RPMI7951 (cell line): ENCODE measurements around the gene ANKS3. TPM values are rescaled to one million over a fixed set of nuclear protein-coding genes. Genes with fewer than 3 reads are reported as not detected.

Experiments used
- DNase-seq: peaks from one replicate; pipeline ENCODE4 v3.0.0-alpha.2; 2012; ENCODE audit warnings: low read depth
- total RNA-seq: library from RNA; depleted of rRNA; stranded (reverse); fragments of >200 nt; shearing (Covaris generic); gene quantifications from 2 replicates; pipeline ENCODE4 v1.2.3, GENCODE V29; 2014

The ANKS3 gene
- total RNA-seq, 1 experiment from 2014 or later: 10.6 TPM

DNA sequence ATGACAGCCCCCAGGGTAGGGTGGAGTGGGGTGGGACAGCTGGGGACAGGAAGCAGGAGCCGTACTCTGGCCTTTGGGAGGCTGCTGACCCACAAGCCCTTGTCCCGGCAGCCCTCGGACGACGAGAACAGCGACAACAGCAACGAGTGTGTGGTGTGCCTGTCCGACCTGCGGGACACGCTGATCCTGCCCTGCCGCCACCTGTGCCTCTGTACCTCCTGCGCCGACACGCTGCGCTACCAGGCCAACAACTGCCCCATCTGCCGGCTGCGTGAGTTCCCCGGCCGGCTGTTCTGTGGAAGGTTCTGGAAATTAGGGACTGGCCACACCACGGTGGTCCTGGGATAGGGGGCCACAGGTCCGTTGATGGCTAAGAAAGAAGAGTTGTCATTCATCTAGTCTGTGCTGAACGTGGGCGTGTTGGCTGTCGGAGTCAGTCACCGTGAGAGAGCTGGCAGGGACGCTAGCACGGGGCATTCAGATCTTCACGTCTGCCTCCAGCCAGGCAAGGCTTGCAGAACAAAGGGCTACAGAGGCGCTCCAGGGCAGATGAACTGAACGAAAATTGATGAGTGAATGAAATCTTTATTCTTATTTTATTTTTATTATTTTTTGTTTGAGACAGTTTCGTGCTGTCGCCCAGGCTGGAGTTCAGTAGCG, 60.6 kb downstream of the ANKS3 start:
- no peak for DNase-seq

DNA sequence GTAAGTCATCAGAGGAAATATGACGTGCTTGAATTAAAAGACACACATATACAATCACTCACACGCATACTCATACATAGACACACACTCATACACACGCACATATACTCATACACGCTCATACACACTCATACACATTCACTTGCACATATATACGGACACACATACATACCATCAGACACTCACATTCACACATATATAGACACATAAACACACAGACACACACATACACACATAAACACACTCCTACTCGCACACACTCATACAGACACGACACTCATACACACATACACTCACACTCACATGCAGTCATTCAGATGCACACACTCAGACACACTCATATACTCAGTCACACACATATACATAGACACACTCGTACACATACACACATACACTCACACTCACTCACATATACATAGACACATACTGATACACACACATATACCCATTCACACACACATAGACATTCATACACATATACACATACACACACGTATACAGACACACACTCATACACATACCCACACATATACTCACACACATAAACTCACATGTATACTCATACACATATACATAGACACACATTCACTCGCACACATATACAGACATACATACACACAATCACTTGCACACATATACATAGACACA, 65.6 kb downstream of the ANKS3 start:
- DNase-seq: no peak

DNA sequence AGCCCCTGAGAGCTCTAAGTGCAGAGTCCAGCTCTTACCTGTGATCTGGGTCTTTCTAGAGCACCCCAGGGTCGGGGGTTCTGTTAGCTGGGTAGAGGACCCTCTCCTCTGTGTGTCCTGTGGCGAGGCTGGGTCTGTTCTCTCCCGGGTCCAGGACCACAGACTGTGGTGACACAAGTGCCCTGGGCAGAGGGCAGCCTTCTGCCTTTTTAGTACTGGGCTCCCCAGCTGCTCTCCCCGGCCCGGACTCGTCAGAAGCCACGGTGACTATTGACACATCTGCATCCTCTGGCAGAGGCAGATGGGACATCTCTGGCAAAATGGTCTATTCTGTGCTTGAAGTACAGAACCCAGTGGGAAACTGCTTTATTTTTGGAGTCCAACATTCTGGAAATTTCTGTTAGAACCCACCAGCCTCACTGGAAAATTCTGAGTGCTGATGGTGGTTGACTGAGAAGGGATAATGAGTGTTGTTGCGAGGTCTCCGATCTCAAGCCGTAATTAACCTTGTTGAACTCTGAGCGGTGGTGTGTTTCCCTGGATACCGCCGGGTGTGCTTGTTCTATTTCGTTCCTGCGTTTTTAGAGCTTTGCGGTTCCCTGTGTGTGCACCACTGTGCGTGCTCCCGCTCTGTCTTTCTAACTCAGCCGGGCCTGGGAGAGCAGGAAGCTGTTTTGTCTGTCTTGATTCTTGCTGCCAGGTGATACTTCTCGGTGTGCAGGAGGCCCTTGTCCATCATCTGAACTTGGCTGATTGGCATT, 66.7 kb downstream of the ANKS3 start:
- no peak for DNase-seq

DNA sequence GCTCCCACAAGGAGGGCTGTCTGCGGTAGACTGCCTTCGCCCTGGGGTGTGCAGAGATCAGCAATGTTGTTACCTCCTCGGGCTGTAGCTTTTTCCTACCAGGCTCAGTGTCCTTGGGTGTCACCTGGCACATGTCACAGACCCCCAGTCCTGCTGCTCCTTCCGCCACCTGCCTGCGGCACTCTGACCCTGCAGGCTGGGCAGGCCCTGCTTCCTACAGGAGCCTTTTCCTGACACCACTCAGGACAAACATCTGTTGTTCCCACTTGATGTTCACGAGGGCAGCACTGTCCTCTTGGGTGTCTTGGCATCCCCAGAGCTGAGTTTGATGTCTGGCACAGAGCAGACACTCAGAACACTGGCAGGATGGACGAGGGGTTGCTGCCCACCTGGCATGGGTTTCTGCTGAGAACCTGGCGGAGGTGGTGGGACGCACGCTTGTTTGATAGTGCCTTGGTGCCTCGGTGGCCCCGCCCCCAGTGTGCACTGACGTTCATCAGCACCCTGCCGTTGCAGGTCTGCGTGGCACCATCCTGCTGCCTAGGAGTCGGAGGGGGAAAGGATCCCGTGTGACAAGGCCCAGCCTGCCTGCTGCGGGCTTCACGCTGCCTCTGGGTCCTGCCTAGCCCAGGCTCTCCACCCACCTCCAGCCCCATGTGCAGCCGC, 67.4 kb downstream of the ANKS3 start:
- no peak for DNase-seq

DNA sequence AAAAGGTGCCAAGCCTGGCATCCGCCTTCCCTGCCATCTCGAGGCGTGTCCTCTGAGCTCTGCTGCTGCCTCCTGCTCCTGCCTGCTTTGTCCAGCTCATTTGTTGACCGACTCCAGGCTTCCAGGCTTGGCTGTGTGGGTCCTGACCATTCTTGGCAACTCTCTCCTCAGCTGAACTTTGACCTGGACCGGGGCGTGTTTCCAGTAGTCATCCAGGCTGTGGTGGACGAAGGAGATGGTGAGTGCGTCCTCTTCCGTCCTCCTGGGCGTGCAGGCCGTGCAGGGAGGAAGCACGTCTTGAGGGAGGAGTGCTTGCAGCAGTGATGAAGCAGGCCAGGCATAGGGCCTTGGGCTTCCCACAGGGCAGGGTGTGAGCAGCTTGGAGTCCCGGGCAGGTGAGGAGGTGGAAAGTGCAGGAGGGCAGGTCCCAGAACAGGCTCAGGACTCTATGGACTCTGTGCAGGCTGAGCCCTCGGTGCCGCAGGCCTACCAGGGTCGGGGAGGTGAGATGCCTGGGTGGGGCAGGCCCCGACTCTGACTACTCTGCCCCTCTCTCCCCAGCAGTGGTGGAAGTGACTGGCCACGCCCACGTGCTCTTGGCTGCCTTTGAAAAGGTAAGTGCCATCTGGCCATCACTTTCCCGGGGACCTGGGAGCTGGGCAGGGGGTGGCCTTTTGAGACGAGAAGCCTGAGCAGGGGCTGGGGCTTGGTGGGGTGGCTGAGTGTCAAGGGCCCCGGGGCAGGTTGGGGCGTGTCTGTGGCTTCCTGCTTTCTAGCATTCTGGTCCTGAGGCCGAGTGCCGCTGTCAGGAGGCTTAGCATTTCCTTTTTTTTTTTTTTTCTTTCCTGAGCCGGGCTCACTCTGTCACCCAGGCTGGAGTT, 69.3 kb downstream of the ANKS3 start:
- no peak for DNase-seq

DNA sequence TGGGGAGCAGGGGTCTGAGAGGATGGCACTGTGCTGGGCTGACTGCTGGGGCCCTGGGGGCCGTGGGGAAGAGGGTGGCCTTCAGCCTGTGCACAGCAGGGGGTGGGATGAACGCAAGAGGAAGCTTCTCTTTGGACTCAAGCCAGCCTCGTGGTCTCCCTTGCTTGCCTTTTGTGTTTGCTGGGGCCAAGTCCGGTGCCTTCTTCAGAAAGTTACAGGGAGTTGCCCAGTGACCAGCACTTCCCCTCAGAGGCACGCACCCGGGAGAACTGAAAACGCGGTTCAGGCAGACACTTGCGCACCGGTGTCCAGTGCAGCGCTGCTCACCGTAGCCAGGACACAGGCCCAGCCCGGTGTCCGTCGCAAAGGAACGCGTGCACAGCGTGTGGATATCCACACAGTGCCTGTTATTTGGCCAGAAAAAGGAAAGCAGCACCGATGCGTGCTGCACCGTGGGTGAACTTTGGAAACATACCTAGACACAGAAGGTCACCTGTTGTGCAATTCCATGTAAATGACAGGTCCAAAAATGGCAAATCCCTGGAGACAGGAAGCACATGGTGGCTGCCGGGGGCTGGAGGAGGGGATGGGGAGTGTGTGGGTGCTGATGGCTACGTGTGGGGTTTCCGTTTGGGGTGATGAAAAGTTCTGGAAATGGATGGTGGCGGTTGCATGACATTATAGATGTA, 70.2 kb downstream of the ANKS3 start:
- no peak for DNase-seq

DNA sequence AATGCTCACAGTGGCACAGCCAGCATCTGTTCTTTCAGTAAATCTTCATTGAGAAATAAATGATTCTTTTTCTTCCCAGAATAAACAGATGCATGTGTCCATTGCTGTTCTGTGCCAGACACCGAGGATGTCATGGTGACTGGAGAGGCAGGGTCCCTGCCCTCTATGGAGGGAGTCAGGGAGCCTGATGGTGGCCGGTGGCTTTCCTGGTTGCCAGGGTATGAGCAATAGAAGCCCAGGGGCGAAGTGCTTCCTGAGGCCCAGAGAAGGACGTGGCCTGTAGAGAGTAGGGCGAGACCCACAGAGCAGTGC, 70.7 kb downstream of the ANKS3 start:
- peak; percentile 52 for DNase-seq

DNA sequence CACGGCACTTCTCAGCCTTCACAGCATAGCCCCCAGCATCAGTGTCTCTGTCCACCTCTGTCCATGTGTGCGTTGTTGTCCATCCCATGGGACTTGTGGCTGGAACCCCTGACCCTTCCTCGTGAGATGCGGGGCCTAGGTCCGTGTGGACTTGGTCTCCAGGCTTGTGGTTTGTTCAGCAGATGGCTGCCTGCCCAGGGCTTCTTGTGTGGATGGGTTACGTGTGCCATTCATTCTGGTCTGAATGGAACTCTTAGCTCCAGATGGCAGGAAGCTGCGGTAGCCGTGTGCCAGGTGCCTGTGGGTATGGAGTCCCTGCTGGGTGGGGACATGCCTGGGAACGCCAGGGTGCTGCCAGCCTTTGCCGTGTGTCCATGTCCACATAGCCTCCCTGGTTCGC, 72.4 kb downstream of the ANKS3 start:
- peak; percentile 71 for DNase-seq

DNA sequence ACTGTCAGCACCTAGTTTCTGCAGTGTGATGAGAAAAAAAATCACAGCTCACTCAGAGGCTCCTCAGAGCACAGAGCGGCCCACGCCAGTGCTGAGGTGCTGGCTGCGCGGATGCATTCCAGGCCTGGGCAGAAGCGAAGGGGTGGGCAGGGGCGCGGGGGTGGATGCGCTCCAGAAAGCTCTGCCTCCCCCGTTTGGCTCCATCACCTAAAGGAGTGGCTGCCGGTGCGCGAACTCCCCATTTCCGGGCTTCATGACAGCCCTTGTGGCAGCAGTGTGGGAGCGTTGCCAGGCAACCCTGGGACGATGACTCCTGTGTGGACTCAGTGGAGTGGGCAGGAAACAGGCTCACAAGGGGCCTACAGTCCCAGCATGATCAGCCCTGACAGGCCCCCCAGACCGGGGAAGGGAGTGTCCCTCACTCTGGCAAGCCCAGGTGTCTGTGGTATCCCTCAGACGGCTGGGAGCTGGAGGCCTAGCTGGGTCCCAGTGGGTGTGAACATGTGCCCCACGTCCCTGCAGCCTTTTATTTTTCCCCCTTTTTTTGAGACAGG, 73.5 kb downstream of the ANKS3 start:
- peak; percentile 62 for DNase-seq

DNA sequence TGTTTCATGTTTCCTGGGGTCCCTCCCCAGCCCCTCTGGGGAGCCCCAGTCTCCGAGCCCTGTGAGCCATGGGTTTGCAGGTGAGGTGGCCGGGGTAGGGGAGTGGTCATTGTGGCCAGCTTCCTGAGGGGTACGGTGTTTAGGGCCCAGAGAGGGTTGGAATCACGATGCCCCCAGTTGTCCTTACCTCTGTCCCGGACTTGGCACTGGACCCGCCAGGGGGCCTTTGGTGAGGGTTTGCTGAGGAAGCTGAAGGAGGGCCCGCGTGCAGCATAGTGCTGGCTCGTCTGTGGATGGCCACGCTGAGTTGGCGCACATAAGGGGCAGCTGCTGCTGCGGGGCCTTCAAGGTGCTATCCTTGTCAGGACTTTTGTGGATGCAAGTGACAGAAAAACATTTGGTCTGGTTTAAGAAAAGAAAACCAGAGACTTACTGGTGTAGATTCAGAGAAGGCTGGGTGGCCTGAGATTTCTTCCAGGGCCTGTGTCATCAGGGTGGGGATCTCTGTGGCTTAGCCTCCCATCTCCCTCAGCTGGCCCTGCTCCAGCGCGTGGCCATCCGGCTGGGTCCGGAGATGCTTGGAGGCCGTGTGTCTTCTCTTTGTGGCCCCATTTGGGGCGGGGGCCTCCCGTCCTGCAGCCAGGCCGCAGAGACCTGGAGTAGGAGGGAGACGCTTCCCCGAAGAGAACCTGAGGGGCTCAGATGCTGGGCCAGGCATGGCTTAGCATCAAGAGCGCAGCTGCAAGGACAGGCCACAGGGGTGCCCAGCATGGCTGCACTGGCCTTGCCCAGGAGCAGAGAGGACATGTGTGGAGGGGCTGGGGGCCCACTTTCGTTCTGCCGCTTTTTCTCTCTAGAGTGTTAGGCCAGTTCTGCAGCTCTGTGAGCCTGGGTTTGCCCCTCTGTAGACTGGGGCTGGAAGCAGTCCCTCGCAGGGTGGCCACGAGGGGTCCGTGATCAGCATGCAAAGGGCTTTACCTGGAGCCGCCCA, 74.4 kb downstream of the ANKS3 start:
- no peak for DNase-seq

DNA sequence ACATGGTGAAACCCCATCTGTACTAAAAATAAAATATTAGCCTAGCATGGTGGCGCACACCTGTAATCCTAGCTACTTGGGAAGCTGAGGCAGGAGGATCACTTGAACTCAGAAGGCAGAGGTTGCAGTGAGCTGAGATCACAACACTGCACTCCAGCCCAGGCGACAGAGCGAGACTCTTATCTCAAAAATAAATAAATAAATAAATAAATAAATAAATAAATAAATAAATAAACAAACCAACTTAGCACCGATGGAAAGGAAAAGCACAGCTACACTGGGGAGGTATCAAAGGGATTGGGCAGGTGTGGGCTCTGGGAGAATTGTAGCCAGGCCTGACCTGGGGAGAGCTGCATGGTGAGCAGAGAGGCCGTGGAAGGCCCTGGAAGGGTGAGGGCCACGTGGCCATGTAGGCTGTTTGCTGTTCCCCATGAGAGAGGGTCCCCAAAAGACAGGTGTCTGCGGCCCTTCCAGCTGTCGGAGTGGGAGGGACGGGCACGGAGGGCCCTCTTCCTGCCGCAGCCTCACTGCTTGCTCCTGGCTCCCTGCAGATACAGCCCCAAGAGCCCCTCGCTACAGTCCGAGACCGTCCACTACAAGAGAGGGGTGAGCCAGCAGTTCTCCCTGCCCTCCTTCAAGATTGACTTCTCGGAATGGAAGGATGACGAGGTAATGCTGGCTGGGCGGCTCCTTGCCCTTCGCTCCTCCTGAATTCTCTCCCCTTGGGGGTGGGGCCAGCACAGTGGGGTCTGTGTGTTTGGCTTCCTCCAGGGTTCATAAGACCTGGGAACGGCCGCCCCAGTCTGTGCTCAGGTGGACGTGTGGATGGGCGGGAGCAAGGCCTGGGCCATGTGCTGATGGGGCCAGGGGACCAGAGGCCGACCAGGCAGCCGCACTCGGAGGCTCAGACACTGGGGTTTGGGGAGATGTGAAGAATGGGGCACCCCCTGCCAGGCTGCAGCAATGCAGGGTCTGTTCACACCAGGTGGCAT, 77.1 kb downstream of the ANKS3 start:
- no peak for DNase-seq

DNA sequence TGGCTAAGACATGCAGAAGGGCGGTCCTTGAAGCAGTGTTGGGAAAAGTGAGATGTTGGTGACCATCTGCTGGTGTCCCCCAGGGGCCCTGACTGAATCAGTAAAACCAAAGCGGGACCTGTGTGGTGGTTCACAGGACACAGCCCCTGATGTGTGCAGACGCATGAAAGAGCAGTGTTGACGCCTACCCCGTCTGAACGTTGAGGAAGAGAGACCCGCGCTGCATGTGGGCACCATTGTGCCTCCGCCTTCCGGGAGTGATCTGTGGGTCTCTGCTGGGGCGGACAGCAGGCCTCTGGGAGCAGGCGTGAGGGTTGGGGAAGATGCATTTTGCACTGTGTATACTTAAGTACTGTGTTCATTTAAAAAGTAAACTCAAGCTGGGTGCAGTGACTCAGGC, 77.8 kb downstream of the ANKS3 start:
- no peak for DNase-seq

DNA sequence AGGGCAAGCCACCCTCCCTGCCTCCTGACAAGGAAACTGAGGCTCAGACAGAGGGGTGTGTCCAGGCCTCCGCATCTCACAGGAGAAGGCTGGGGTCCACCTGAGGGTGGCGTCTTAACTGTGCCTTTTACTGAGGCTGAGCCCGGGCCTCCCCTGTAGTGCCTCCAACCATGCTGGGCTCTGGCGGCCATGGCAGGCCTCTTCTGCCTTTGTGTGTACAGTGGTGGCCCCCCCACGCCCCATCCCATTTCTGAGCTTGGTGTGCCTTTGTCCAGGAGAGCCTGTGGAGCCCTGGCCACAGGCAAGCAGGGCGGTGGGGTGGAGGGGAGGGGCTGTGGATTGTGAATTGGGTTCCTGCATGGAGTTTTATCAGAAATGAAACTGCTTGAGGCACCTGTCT, 78.3 kb downstream of the ANKS3 start:
- no peak for DNase-seq

DNA sequence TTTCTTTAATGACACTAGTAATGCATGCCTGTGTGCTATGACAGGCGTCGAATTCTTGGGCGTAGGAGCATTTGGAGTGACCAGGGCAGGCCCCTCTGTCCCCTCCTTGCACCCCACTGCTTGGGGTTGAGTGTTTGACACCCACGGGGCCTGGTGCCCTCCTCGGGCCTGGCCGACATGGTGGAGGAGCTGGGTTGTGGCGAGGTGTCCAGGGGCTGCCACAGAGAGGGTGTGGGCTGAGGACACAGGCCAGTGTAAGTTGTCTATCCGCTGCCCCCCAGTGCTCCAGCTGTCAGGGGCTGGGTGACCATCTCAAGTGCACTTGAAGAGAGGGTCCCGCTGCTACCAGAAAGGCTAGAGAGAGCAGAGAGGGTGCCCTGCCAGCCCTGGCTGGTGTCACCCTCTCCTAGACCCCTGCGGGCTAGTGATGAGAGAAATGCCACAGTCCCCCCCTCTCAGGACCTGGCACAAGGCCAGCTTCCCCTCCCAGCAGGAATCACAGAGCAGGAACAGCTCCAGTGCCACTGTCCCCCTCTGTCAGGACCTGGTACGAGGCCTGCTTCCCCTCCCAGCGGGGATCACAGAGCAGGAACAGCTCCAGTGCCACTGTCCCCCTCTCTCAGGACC, 79.0 kb downstream of the ANKS3 start:
- DNase-seq: no peak

DNA sequence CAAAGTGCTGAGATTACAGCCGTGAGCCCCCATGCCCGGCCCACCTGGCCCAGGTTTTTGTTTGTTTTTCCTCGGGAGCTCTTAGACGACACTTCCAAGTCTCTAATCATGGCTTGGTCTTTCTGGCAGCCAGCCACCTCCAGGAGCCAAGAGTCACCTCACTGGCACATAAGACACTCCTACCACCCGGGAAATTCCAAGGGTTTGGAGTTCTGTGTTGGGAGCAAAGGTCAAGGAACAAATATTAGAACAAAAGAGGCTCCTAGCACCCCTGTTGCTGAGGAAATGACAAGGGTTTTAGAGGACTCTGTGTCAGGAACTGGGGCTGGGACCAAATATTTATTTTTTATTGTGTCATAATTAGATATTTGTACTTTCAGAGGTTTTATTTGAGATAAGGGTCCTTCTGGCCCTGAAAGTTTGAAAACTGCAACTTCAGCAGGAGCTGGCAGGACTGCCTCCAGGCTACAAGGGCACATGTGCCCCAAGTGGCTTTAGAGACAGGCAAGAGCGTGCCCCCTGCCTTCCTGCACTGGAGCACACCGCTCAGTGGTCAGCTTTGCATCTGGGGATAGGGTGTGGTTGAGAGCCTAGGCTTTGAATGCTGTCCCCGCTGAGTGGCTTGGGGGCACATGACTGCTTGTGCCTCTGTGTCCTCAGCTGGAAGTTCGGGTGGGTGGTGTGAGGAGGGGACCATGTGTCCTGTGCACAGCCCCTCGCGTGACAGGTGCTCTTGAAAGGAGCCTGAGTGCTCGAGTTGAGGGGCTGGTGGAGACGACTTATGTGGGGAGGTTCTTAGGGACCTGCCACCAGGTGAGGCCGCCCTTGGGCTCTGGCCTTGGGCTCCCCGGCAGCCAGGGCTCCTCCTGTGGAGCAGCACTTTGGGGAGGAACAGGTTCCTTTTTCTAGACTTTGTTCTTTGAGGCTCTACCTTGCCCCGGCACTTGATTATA, 79.8 kb downstream of the ANKS3 start:
- no peak for DNase-seq

DNA sequence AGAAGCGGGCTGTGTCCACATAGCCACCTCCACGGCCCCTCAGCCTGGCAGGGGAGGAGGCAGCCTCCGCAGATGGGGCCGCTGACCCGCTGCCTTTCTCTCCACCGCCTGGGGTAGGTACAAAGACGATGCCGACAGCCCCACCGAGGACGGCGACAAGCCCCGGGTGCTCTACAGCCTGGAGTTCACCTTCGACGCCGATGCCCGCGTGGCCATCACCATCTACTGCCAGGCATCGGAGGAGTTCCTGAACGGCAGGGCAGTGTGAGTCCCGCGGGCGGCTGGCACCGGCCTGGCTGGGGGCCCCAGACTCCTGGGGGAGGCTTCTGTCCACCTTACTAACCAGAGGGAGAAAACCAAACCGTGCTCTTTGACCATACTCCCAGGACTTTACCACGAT, 81.5 kb downstream of the ANKS3 start:
- DNase-seq: no peak

DNA sequence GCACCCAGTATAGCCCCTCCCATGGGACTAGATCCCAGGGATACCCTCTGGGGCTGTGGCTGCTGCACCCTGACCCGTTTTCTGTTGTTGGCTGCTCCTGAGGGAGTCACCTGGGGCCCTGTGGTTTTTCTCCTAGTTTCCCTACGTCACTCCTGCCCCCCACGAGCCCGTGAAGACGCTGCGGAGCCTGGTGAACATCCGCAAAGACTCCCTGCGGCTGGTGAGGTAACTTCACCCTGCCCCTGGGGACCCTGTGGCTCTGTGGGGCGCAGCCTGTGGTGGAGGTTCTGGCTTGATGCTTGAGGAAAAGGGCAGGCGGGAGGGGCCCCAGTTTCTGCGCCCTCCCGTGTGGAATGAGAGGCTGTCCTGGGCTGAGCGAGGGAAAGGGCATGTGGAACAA, 82.2 kb downstream of the ANKS3 start:
- DNase-seq: no peak
